GM06990 (cell line): ENCODE results near the gene TGDS.

Experiments
- DNase-seq: peaks from one replicate; pipeline ENCODE4 v3.0.0-alpha.2; 2011; ENCODE audit not compliant: insufficient read length; ENCODE audit errors: extremely low read depth
- H3K27me3 ChIP-seq: replicated peaks from 2 replicates; pipeline ENCODE4 v1.6.0; 2011; ENCODE audit warnings: low read length; ENCODE audit not compliant: control insufficient read depth, insufficient read depth
- H3K36me3 ChIP-seq: 2 replicates; pipeline ENCODE4 v1.5.1; 2011; ENCODE audit warnings: low read length; ENCODE audit not compliant: control insufficient read depth, insufficient read depth
- H3K4me3 ChIP-seq: replicated peaks from 2 replicates; pipeline ENCODE4 v1.5.1; 2011; ENCODE audit warnings: low read depth, mild to moderate bottlenecking, control low read depth, low read length
- TF ChIP-seq, protein P1 (sequence below): IDR thresholded peaks from 2 replicates; pipeline ENCODE4 v1.5.1; 2011; ENCODE audit warnings: low read length, control low read depth, mild to moderate bottlenecking, inconsistent platforms; ENCODE audit not compliant: insufficient read depth, poor library complexity, severe bottlenecking

Gene TGDS

DNA sequence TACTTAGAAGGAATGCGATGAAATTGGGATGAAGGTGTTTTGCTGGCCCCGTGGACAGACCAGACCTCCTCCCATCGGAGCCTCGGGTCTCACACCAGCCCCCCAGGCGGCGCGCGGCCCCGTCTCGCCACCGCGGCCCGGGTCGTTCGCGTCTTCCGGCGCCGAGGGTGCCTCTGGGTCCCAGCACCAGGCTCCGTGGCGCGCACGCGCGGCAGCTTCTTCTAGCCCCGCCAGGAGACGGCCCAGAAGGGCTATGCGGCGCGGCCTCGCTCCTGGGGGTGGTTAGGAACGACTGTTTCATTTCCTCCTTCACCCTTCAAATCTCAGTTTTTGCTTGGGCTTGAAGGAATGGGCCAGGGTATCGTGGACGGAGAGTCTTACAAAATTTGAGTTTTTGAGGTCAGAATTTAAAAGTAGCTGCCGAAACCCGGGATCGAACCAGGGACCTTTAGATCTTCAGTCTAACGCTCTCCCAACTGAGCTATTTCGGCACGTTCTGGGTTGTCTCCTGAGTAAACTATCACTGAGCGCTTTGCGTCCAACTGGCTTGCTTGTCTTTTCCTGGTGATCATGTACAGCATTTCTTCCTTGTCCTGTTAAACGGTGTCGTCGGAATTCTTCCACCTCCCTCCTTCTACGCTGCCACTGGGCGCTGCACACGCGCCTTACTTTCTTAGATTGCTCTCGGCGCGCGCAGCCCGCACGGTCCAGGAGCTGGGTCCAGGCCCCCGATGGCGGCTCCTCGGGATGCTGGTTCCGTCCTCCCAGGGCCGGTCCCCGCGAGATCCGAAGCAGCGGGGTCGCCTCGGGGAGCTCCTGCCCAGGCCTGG lies 46.5 kb downstream of the TGDS start:
- TF ChIP-seq, protein P1, sequence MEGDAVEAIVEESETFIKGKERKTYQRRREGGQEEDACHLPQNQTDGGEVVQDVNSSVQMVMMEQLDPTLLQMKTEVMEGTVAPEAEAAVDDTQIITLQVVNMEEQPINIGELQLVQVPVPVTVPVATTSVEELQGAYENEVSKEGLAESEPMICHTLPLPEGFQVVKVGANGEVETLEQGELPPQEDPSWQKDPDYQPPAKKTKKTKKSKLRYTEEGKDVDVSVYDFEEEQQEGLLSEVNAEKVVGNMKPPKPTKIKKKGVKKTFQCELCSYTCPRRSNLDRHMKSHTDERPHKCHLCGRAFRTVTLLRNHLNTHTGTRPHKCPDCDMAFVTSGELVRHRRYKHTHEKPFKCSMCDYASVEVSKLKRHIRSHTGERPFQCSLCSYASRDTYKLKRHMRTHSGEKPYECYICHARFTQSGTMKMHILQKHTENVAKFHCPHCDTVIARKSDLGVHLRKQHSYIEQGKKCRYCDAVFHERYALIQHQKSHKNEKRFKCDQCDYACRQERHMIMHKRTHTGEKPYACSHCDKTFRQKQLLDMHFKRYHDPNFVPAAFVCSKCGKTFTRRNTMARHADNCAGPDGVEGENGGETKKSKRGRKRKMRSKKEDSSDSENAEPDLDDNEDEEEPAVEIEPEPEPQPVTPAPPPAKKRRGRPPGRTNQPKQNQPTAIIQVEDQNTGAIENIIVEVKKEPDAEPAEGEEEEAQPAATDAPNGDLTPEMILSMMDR, result no peak
- DNase-seq, result peak; percentile 95
- H3K4me3 ChIP-seq, result peak overlapping the region; percentile 76
- H3K27me3 ChIP-seq, result no peaks in the 10 kb centered on the region
- H3K36me3 ChIP-seq, result no peaks in the 10 kb centered on the region

DNA sequence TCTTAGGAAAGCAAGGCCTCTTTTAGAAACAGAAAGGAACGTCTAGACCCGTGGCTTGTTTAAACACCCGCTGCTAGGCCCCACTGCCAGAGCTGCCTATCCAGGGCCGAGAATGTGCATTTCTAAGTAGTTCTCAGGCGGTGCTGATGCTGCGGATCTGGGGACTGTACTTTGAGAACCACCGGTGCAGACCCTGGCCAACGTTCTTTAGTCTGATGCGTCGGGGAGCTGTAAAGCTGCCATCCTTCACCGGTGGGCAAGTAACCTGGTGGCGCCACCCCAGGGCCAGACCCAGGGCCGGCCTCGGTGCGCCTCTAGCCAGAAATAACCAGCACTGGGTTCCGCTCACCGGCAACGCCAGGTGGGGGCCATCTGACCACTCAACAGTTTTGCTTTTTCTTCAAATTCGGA lies 47.1 kb downstream of the TGDS start:
- peak overlapping the region; percentile 76 for H3K4me3 ChIP-seq
- TF ChIP-seq, protein P1, result peak; percentile 43
- H3K27me3 ChIP-seq, result no peaks in the 10 kb centered on the region
- H3K36me3 ChIP-seq, result no peaks in the 10 kb centered on the region
- no peak for DNase-seq

- Histone ChIP-seq H3K4me3 (peak overlapping the region; percentile 76), H3K27me3 (no peaks in the 10 kb centered on the region), H3K36me3 (no peaks in the 10 kb centered on the region)
- TF ChIP-seq, protein P1, result no peak
- DNase-seq, result no peak
These were observed 47.6 kb downstream of the TGDS start for GRCh38 chr13:94548382-94548781.

- Histone ChIP-seq H3K27me3 (no peaks in the 10 kb centered on the region), H3K4me3 (no peak overlapping the region), H3K36me3 (no peaks in the 10 kb centered on the region)
- DNase-seq, result no peak
- TF ChIP-seq, protein P1, result no peak
These were observed 49.7 kb downstream of the TGDS start for GRCh38 chr13:94546061-94546839.

DNA sequence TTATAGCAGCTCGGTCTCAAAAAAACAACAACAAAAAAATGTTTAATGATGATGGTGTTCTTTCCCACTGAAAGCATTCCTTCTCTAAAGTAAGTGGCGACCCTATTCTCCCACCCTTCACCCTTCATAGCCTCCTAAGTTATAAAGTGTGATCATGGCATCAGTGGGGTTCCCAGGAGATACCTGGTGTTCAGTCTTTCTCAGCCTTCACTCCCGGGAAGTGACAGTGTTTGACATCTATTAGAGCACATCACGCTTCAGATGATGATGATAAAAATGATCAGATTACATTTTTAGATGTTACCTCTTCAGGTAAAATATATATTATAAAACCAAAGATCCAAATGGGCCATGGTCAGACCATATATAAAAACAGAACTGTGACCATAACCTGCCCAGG lies 51.0 kb downstream of the TGDS start:
- Histone ChIP-seq H3K27me3 (no peaks in the 10 kb centered on the region), H3K4me3 (no peak overlapping the region), H3K36me3 (no peaks in the 10 kb centered on the region)
- TF ChIP-seq, protein P1, result no peak
- DNase-seq, result no peak
